KMS-11 (cell line): ENCODE results near the gene ARL14EP.

Source experiments
- H2AFZ ChIP-seq: fragments of 200-600 bp; sonication (generic); 2 replicates; pipeline ENCODE4 v1.6.1; 2016; ENCODE audit warnings: antibody characterized with exemption, mixed run types, low read depth
- H3K27ac ChIP-seq: fragments of 200-600 bp; sonication (generic); 2 replicates; pipeline ENCODE4 v1.6.1; 2016; ENCODE audit warnings: mild to moderate bottlenecking, mixed run types
- H3K27me3 ChIP-seq: fragments of 200-600 bp; sonication (generic); 2 replicates; pipeline ENCODE4 v1.6.1; 2017; ENCODE audit warnings: mild to moderate bottlenecking, low read depth, mixed run types, moderate library complexity; ENCODE audit not compliant: insufficient read depth
- H3K36me3 ChIP-seq: fragments of 200-600 bp; sonication (generic); 2 replicates; pipeline ENCODE4 v1.6.1; 2017; ENCODE audit warnings: mild to moderate bottlenecking, mixed run types; ENCODE audit not compliant: insufficient read depth
- H3K4me1 ChIP-seq: fragments of 200-600 bp; sonication (generic); 2 replicates; pipeline ENCODE4 v1.6.1; 2016; ENCODE audit warnings: mild to moderate bottlenecking, low read depth, mixed run types; ENCODE audit not compliant: poor library complexity, severe bottlenecking
- H3K4me2 ChIP-seq: fragments of 200-600 bp; sonication (generic); 2 replicates; pipeline ENCODE4 v1.7.0; 2016; ENCODE audit warnings: mild to moderate bottlenecking, mixed run types
- H3K4me3 ChIP-seq: fragments of 200-600 bp; sonication (generic); IDR thresholded peaks from 2 replicates; pipeline ENCODE4 v1.6.1; 2017; ENCODE audit warnings: low read depth, low read length, mixed read lengths; ENCODE audit not compliant: insufficient read depth
- H3K79me2 ChIP-seq: fragments of 200-600 bp; sonication (generic); 2 replicates; pipeline ENCODE4 v1.6.1; 2016; ENCODE audit warnings: low read depth, mixed run types; ENCODE audit not compliant: insufficient read depth
- H3K9ac ChIP-seq: fragments of 200-600 bp; sonication (generic); 2 replicates; pipeline ENCODE4 v1.6.1; 2016; ENCODE audit warnings: mild to moderate bottlenecking, mixed run types
- H4K20me1 ChIP-seq: fragments of 200-600 bp; sonication (generic); 2 replicates; pipeline ENCODE4 v1.6.1; 2016; ENCODE audit warnings: mild to moderate bottlenecking, mixed run types; ENCODE audit not compliant: insufficient read depth
- CTCF ChIP-seq: fragments of 200-600 bp; sonication (generic); conservative IDR thresholded peaks from 2 replicates; pipeline ENCODE4 v1.6.1; 2017; ENCODE audit warnings: low read depth, mild to moderate bottlenecking, antibody characterized with exemption, low read length, moderate library complexity, mixed read lengths

The ARL14EP gene

GRCh38 chr11:30346068-30346688, 23.3 kb downstream of the ARL14EP start:
- Histone ChIP-seq H4K20me1 (no peaks in the 10 kb centered on the region), H3K4me2 (no peak overlapping the region), H3K79me2 (no peaks in the 10 kb centered on the region), H3K27ac (no peak overlapping the region), H3K36me3 (no peaks in the 10 kb centered on the region), H3K4me3 (no peak overlapping the region), H2AFZ (no peak overlapping the region), H3K27me3 (no peaks in the 10 kb centered on the region), H3K4me1 (peaks cover 16% of the 10 kb centered on the region), H3K9ac (no peak overlapping the region)
- TF ChIP-seq CTCF, result peak; percentile 66; the same call in 1 of the 2 replicates

- H3K36me3 ChIP-seq, result no peaks in the 10 kb centered on the region
- no peaks in the 10 kb centered on the region for H4K20me1 ChIP-seq
- H3K4me1 ChIP-seq, result peaks cover under 1% of the 10 kb centered on the region
- H2AFZ ChIP-seq, result no peak overlapping the region
- no peak overlapping the region for H3K27ac ChIP-seq
- no peaks in the 10 kb centered on the region for H3K27me3 ChIP-seq
- no peak overlapping the region for H3K4me3 ChIP-seq
- TF ChIP-seq CTCF, result no peak
- no peaks in the 10 kb centered on the region for H3K79me2 ChIP-seq
- no peak overlapping the region for H3K4me2 ChIP-seq
- no peak overlapping the region for H3K9ac ChIP-seq
Observed at GRCh38 chr11:30348035-30348434, 25.1 kb downstream of the ARL14EP start.

- Histone ChIP-seq H3K4me2 (no peak overlapping the region), H4K20me1 (no peaks in the 10 kb centered on the region), H3K4me3 (no peak overlapping the region), H3K4me1 (no peaks in the 10 kb centered on the region), H3K36me3 (no peaks in the 10 kb centered on the region), H3K27ac (no peak overlapping the region), H3K27me3 (no peaks in the 10 kb centered on the region), H3K9ac (no peak overlapping the region), H2AFZ (no peak overlapping the region), H3K79me2 (no peaks in the 10 kb centered on the region)
- TF ChIP-seq CTCF, result no peak
Observed at GRCh38 chr11:30349885-30350284, 27.0 kb downstream of the ARL14EP start.

- no peaks in the 10 kb centered on the region for H4K20me1 ChIP-seq
- no peaks in the 10 kb centered on the region for H3K79me2 ChIP-seq
- no peak overlapping the region for H3K27ac ChIP-seq
- no peak for TF ChIP-seq CTCF
- H3K4me3 ChIP-seq, result no peak overlapping the region
- no peaks in the 10 kb centered on the region for H3K27me3 ChIP-seq
- no peak overlapping the region for H3K4me2 ChIP-seq
- no peaks in the 10 kb centered on the region for H3K4me1 ChIP-seq
- no peaks in the 10 kb centered on the region for H3K36me3 ChIP-seq
- H2AFZ ChIP-seq, result no peak overlapping the region
- no peak overlapping the region for H3K9ac ChIP-seq
Observed at GRCh38 chr11:30350384-30350783, 27.5 kb downstream of the ARL14EP start.
